ENCODE data around the gene PPP1R1C.

The PPP1R1C gene

DNA sequence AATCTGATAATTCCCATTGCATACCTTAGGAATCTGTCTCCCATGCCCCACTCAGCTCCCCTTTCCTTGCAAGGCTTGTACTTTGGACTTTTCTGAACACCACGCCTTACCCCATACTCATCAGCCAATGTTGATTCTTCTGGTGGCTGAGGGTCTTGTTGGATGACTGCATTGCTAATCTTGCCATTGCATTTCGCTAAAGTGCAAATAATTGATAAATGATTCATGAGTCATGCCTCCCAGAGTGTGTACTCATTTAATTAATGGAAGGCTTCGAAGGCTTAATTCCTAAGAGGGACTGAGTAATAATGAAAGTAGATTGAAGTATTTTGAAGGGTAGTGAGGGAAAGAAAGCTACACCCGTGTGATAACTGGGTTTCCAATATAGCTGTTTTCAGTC is 28.0 kb upstream of the PPP1R1C start:
- TF ChIP-seq, protein P1, sequence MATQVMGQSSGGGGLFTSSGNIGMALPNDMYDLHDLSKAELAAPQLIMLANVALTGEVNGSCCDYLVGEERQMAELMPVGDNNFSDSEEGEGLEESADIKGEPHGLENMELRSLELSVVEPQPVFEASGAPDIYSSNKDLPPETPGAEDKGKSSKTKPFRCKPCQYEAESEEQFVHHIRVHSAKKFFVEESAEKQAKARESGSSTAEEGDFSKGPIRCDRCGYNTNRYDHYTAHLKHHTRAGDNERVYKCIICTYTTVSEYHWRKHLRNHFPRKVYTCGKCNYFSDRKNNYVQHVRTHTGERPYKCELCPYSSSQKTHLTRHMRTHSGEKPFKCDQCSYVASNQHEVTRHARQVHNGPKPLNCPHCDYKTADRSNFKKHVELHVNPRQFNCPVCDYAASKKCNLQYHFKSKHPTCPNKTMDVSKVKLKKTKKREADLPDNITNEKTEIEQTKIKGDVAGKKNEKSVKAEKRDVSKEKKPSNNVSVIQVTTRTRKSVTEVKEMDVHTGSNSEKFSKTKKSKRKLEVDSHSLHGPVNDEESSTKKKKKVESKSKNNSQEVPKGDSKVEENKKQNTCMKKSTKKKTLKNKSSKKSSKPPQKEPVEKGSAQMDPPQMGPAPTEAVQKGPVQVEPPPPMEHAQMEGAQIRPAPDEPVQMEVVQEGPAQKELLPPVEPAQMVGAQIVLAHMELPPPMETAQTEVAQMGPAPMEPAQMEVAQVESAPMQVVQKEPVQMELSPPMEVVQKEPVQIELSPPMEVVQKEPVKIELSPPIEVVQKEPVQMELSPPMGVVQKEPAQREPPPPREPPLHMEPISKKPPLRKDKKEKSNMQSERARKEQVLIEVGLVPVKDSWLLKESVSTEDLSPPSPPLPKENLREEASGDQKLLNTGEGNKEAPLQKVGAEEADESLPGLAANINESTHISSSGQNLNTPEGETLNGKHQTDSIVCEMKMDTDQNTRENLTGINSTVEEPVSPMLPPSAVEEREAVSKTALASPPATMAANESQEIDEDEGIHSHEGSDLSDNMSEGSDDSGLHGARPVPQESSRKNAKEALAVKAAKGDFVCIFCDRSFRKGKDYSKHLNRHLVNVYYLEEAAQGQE (IDR thresholded peaks at IDR 0.05; ENCODE audit: insufficient read depth in 1 of 2, low read depth in 2 of 2, low read length in 2 of 2) = no peak
- TF ChIP-seq SIN3A (IDR thresholded peaks at IDR 0.05; ENCODE audit: borderline replicate concordance, insufficient read depth, low read length) (no peak), TAF1 (IDR thresholded peaks at IDR 0.05; ENCODE audit: borderline replicate concordance, insufficient read depth, low read length) (no peak), FOXP2 (optimal IDR thresholded peaks at IDR 0.05; ENCODE audit: borderline replicate concordance, extremely low read depth, extremely low read length, insufficient read depth) (no peak), POLR2AphosphoS5 (IDR thresholded peaks at IDR 0.05; ENCODE audit: low read depth, low read length) (no peak)

DNA sequence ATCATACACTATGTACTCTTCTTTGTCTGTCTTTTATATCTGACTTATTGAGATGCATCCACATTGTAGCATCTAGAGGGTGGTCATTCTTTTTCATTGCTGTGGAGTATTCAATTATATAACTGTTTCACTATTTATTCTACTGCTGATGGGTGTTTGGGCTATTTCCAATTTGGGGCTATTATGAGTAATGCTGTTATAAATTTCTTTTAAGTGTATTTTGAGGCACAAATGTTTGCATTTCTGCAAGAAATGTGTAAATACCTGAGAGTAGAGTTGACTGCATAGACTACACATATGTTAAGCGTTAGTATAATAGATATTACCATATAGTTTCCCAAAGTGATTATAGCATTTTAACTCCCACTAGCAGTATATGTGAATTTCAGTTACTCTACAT is 26.9 kb upstream of the PPP1R1C start:
- TF ChIP-seq, protein P1 (IDR thresholded peaks at IDR 0.05; ENCODE audit: insufficient read depth in 1 of 2, low read depth in 2 of 2, low read length in 2 of 2) = no peak
- TF ChIP-seq POLR2AphosphoS5 (IDR thresholded peaks at IDR 0.05; ENCODE audit: low read depth, low read length) = no peak
- TF ChIP-seq SIN3A (IDR thresholded peaks at IDR 0.05; ENCODE audit: borderline replicate concordance, insufficient read depth, low read length) = no peak
- TF ChIP-seq TAF1 (IDR thresholded peaks at IDR 0.05; ENCODE audit: borderline replicate concordance, insufficient read depth, low read length) = no peak
- no peak for TF ChIP-seq FOXP2 (optimal IDR thresholded peaks at IDR 0.05; ENCODE audit: borderline replicate concordance, extremely low read depth, extremely low read length, insufficient read depth)

DNA sequence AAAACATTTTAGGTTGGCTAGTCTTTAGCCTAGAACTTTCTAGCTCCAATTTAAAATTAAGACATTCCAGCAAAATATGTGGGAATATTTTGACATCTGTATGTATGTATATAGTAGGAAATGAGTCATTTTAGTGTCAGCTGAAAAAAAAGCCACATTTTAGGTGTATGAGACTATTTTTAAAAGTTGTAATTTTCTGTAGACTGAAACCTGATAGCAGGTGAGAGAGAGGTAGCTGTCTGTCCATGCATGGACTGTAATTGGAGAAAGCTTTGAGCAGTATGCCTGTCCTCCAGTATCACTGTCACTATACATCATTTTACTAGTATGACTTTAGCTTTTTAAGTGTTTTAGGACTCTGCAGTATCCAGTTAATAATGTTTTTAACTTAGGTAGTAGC is 26.1 kb upstream of the PPP1R1C start:
- TF ChIP-seq, protein P1 (IDR thresholded peaks at IDR 0.05; ENCODE audit: insufficient read depth in 1 of 2, low read depth in 2 of 2, low read length in 2 of 2) = no peak
- TF ChIP-seq POLR2AphosphoS5 (IDR thresholded peaks at IDR 0.05; ENCODE audit: low read depth, low read length) (no peak), TAF1 (IDR thresholded peaks at IDR 0.05; ENCODE audit: borderline replicate concordance, insufficient read depth, low read length) (no peak), FOXP2 (optimal IDR thresholded peaks at IDR 0.05; ENCODE audit: borderline replicate concordance, extremely low read depth, extremely low read length, insufficient read depth) (no peak), SIN3A (IDR thresholded peaks at IDR 0.05; ENCODE audit: borderline replicate concordance, insufficient read depth, low read length) (no peak)

DNA sequence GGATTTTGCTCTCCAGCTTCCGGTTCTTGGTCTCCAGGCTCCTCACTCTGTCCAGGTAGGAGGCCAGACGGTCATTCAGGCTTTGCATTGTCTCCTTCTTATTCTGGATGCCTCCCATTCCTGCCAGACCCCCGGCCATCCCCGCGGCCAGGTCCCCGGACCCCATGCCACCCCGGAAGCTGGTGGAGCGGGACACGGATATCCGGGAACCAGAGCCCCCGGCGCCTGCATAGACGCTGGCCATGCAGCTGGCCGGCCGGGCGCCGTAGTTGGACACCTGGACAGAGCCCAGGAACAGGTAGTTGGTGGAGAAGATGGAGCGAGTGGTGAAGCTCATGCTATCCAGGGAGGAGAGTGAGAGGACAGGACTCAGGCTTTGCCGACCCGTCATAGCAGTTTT is 23.5 kb upstream of the PPP1R1C start:
- TF ChIP-seq FOXP2 (optimal IDR thresholded peaks at IDR 0.05; ENCODE audit: borderline replicate concordance, extremely low read depth, extremely low read length, insufficient read depth) (no peak), SIN3A (IDR thresholded peaks at IDR 0.05; ENCODE audit: borderline replicate concordance, insufficient read depth, low read length) (no peak), TAF1 (IDR thresholded peaks at IDR 0.05; ENCODE audit: borderline replicate concordance, insufficient read depth, low read length) (no peak), POLR2AphosphoS5 (IDR thresholded peaks at IDR 0.05; ENCODE audit: low read depth, low read length) (no peak)
- TF ChIP-seq, protein P1 (IDR thresholded peaks at IDR 0.05; ENCODE audit: insufficient read depth in 1 of 2, low read depth in 2 of 2, low read length in 2 of 2) = no peak

Data from PFSK-1 (cell line).